ENCODE measurements around the gene IGF2BP1.

IGF2BP1 gene

DNA sequence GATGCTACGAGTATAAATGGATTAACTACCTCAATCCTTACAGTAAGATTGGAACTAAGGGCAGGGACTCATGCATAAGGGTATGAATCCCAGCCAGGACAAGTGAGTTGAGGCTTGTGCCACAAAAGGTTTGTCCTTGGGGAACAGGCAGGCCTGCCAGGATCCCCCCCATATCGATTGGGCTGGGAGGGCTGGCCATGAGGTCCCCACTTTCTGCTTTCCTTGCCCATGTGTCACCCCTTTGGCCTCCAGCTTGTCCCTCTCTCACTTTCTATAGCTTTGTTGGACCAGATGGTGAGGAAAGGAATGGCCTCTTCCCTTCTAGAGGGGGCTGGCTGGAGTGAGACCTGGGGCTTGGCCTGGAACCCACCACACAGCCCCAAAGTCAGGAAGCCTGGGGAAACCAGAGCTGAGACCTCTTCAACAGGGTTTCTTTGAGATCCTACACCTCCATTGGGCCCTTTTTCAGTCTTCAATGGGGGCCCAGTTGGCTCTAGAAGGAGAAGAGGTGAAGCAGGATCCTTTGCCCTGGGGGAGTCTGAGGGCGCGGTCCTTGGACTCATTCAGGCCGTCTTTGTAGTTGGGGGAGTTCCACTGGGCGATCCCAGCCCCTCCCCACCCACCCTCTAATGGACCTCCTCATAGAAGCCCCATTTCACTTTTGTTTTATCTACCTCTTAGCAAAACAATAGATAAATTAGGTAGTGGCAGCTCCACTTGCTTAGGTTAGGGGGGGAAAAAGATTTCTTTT, 57.3 kb downstream of the IGF2BP1 start:
- no peak overlapping the region for H3K4me3 ChIP-seq (replicated peaks; ENCODE audit: low read depth, low read length)
- DNase-seq (ENCODE audit: extremely low read depth, low read depth), result no peak
- TF ChIP-seq, protein P1, sequence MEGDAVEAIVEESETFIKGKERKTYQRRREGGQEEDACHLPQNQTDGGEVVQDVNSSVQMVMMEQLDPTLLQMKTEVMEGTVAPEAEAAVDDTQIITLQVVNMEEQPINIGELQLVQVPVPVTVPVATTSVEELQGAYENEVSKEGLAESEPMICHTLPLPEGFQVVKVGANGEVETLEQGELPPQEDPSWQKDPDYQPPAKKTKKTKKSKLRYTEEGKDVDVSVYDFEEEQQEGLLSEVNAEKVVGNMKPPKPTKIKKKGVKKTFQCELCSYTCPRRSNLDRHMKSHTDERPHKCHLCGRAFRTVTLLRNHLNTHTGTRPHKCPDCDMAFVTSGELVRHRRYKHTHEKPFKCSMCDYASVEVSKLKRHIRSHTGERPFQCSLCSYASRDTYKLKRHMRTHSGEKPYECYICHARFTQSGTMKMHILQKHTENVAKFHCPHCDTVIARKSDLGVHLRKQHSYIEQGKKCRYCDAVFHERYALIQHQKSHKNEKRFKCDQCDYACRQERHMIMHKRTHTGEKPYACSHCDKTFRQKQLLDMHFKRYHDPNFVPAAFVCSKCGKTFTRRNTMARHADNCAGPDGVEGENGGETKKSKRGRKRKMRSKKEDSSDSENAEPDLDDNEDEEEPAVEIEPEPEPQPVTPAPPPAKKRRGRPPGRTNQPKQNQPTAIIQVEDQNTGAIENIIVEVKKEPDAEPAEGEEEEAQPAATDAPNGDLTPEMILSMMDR (IDR thresholded peaks at IDR 0.05; ENCODE audit: low read depth, low read length, missing control alignments), result no peak

DNA sequence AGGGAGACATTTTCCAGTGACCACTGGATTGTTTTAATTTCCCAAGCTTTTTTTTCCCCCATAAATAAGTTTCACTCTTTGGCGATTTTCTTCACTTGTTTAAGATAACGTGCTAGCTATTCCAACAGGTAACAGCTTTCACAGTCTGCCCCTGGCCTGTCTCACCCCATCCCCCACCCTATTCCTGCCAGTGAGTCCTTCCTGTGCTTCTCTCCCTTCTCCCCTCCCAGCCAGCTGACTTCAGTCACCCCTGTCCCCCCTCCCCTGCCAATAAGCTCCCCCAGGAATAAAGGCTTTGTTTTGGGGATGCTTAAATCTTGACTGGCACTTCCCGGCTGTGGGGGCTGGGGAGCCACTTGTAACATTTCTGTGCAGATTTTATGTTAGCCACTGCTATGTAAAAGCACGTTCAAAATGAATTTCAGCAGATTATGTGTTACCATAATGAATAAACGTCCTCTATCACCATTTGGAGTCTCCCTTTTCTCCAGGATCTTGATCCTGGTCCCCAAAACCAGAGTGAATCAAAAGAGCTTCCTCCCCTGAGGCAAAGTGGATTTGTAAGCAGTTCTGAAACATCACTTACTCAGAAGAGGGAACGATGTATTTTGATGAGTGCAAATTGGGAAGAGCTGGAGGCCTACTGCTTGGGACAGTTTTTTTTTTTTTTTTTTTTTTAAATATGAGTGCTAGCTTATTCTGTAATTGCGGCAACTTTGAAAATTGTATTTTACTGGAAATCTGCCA, 58.2 kb downstream of the IGF2BP1 start:
- no peak overlapping the region for H3K4me3 ChIP-seq (replicated peaks; ENCODE audit: low read depth, low read length)
- DNase-seq (ENCODE audit: extremely low read depth, low read depth), result no peak
- TF ChIP-seq, protein P1 (IDR thresholded peaks at IDR 0.05; ENCODE audit: low read depth, low read length, missing control alignments), result no peak

DNA sequence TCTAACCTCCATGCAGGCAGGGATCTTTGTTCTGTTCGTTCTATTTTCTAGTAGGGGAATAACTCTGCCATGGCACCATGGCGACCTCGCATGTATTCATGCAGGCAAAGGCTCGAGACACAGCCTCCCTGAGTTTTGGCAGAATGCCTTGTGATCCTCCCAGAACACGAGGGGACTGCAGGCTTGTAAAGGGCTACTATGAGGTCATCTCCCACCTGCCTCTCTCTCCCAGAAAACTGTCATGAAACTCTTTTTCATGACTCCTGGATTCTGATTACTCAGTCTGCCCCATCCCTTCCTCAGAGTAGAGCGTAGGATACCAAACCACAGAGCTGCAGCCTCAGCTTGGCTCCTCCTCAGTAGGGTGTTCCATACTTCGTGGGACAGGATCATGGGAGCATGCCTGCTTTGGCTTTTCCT, 64.3 kb downstream of the IGF2BP1 start:
- H3K4me3 ChIP-seq (replicated peaks; ENCODE audit: low read depth, low read length), result no peak overlapping the region
- TF ChIP-seq, protein P1 (IDR thresholded peaks at IDR 0.05; ENCODE audit: low read depth, low read length, missing control alignments), result no peak
- DNase-seq (ENCODE audit: extremely low read depth, low read depth), result no peak

DNA sequence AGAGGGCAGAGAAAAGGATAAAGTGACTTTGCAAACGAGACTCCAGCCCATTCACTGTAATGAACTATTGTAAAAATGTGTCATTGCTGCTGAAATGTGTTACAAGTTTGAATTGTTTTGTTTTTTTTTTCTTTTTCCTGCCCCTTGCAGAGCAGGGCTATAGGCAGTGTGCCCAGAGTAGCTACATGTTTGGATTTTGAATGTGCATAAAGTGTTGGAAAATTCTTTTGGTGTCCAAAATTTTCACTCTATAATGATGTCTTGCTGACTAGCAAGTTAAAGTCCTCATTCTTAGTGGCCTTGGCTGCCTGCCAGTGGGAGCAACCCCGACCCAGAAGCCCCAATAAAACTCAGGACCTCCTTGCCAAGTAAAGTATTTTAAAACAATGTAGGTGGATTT, 66.5 kb downstream of the IGF2BP1 start:
- H3K4me3 ChIP-seq (replicated peaks; ENCODE audit: low read depth, low read length), result no peak overlapping the region
- DNase-seq (ENCODE audit: extremely low read depth, low read depth), result no peak
- TF ChIP-seq, protein P1 (IDR thresholded peaks at IDR 0.05; ENCODE audit: low read depth, low read length, missing control alignments), result no peak

DNA sequence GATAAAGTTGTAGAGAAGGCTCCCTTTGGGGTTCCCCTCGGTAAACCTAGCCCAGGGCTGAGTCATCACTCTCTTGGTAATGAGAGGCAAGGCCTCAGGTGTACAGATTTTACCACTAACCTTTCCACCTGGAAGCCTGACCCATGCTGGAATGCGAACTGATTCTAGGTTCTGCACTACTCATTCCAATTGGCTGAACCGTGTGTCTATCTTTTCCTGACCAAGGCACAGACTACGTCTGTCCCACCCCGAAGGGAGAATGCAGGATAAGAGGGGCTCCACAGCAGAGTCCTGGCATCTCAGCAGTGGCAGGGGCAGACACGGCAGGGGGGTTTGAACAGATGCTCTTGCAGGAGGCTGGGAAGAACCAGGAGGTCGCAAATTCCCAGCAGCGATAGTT, 70.0 kb downstream of the IGF2BP1 start:
- no peak overlapping the region for H3K4me3 ChIP-seq (replicated peaks; ENCODE audit: low read depth, low read length)
- no peak for DNase-seq (ENCODE audit: extremely low read depth, low read depth)
- TF ChIP-seq, protein P1 (IDR thresholded peaks at IDR 0.05; ENCODE audit: low read depth, low read length, missing control alignments), result no peak

DNA sequence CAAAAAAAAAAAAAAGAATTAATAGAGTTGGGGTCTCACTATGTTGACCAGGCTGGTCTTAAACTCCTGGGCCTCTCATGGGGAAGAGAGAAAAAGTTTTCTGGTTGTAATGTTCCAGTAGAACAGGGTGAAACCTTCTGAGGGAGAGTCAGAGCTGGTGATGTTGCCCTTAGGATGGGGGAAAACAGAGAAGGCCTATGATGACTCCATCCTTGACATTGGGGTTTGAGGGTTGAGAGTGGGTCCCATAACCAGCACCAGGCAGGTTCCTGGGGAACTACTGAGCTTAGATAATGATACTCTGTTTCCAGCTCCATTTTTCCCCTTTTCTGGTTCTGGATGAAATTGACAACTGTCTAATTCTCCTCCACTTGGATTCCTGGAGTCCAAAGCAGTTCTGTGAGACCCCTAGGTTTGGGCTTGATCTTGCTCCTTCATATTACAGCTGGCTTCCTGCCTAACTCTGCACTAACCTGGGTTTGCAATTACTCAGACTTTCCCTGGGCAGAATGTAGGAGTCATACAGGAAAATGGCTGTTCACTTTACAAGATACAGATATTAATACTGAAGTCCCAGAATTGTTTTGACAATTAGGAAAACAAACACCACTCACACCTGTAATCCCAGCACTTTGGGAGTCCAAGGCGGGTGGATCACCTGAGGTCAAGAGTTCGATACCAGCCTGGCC, 72.5 kb downstream of the IGF2BP1 start:
- H3K4me3 ChIP-seq (replicated peaks; ENCODE audit: low read depth, low read length), result no peak overlapping the region
- DNase-seq (ENCODE audit: extremely low read depth, low read depth), result no peak
- TF ChIP-seq, protein P1 (IDR thresholded peaks at IDR 0.05; ENCODE audit: low read depth, low read length, missing control alignments), result no peak
